ENCODE data around the gene ABHD14A. TPM values are rescaled to one million over a fixed set of nuclear protein-coding genes. Genes with fewer than 3 reads are reported as not detected.

The ABHD14A gene
- total and polyA plus RNA-seq, 2 of the 13 experiments (the other 11 are each of a cell fraction or from before 2014, with no cell fraction given), result 29.5 to 46.9 TPM

GRCh38 chr3:51983578-51984268, 8.9 kb downstream of the ABHD14A start (continued):
- no peak for TF ChIP-seq ZNF891 (CRISPR knock-in tag; IDR thresholded peaks at IDR 0.05)
- TF ChIP-seq ZNF160 (CRISPR knock-in tag; IDR thresholded peaks at IDR 0.05), result no peak
- no peak for TF ChIP-seq PLRG1 (conservative IDR thresholded peaks at IDR 0.05)
- TF ChIP-seq ZNF496 (CRISPR knock-in tag; IDR thresholded peaks at IDR 0.05; ENCODE audit: insufficient replicate concordance), result no peak
- TF ChIP-seq ZSCAN20 (CRISPR knock-in tag; IDR thresholded peaks at IDR 0.05; ENCODE audit: borderline replicate concordance), result no peak
- no peak for TF ChIP-seq IRF1 (CRISPR knock-in tag; IDR thresholded peaks at IDR 0.05; ENCODE audit: low read depth)
- no peak for TF ChIP-seq ZNF280D (CRISPR knock-in tag; IDR thresholded peaks at IDR 0.05)
- TF ChIP-seq TSC22D2 (CRISPR knock-in tag; IDR thresholded peaks at IDR 0.05; ENCODE audit: borderline replicate concordance), result no peak
- no peak for TF ChIP-seq ZNF512B (CRISPR knock-in tag; IDR thresholded peaks at IDR 0.05; ENCODE audit: borderline replicate concordance)
- TF ChIP-seq ZNF354B (CRISPR knock-in tag; IDR thresholded peaks at IDR 0.05), result no peak
- TF ChIP-seq SMC3 (IDR thresholded peaks at IDR 0.05; ENCODE audit: low read length), result no peak
- no peak for TF ChIP-seq ZNF724P (CRISPR knock-in tag; IDR thresholded peaks at IDR 0.05; ENCODE audit: borderline replicate concordance)
- TF ChIP-seq ZC3H13 (CRISPR knock-in tag; IDR thresholded peaks at IDR 0.05), result no peak
- peak; percentile 3 for TF ChIP-seq HNRNPK (IDR thresholded peaks at IDR 0.05; ENCODE audit: low read depth, low read length, poor library complexity, severe bottlenecking)
- TF ChIP-seq IKZF5 (CRISPR knock-in tag; IDR thresholded peaks at IDR 0.05), result no peak
- TF ChIP-seq THAP7 (CRISPR knock-in tag; IDR thresholded peaks at IDR 0.05), result no peak
- TF ChIP-seq ZNF572 (CRISPR knock-in tag; IDR thresholded peaks at IDR 0.05), result 0 out of 2 replicates have a peak, but pooled peaks have one; percentile 9
- no peak for TF ChIP-seq ZNF34 (CRISPR knock-in tag; IDR thresholded peaks at IDR 0.05; ENCODE audit: borderline replicate concordance)
- TF ChIP-seq GABPA (IDR thresholded peaks at IDR 0.05; ENCODE audit: low read depth, low read length), result no peak
- TF ChIP-seq GABPA (CRISPR knock-in tag; IDR thresholded peaks at IDR 0.05; ENCODE audit: low read depth), result peak; percentile 56; the same call in 1 of the 2 replicates
- no peak for TF ChIP-seq ZMAT3 (CRISPR knock-in tag; conservative IDR thresholded peaks at IDR 0.05)
- TF ChIP-seq TBP (CRISPR knock-in tag; IDR thresholded peaks at IDR 0.05), result no peak

Measured in HepG2 (cell line).